Measurements from ENCODE around the gene AIP.

DNA sequence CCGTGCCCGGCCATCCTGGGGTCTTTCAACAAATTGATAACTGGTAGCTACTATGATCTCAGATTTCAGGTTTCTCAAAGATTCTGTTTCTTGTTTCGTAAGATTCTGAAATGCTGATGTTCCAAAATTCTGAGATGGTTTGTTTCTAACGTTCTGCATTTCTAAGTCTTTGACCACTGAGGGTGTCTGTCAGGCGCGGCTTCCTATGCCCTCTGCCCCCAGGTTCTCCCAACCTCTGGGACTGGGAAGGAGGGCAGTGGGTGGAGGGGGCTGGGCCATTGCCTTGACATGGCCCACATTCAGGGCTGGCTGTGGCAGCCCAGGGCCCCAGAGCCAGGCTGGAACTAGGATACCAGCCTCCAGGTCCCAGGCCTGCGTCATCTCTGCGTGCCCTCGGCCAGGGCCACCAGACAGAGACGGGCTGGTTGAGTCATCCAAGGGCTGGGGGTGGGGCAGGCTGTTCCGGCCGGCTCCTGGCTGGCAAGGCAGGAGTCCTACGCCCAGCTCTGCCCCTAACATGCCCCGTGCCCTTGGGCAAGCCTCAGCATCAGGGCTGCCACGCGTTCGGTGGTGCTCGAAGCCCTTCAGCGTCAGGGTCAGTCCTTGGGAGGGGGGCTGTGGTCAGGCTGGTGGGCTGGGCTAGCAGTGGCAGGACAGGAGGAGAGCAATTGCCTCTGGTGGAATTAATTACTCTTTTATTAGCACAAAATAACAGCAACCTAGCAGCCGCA lies 19.0 kb upstream of the AIP start:
- peak; percentile 16 for TF ChIP-seq FOS (IDR thresholded peaks at IDR 0.05; ENCODE audit: borderline replicate concordance, insufficient read depth, low read length)
- TF ChIP-seq, protein P1, sequence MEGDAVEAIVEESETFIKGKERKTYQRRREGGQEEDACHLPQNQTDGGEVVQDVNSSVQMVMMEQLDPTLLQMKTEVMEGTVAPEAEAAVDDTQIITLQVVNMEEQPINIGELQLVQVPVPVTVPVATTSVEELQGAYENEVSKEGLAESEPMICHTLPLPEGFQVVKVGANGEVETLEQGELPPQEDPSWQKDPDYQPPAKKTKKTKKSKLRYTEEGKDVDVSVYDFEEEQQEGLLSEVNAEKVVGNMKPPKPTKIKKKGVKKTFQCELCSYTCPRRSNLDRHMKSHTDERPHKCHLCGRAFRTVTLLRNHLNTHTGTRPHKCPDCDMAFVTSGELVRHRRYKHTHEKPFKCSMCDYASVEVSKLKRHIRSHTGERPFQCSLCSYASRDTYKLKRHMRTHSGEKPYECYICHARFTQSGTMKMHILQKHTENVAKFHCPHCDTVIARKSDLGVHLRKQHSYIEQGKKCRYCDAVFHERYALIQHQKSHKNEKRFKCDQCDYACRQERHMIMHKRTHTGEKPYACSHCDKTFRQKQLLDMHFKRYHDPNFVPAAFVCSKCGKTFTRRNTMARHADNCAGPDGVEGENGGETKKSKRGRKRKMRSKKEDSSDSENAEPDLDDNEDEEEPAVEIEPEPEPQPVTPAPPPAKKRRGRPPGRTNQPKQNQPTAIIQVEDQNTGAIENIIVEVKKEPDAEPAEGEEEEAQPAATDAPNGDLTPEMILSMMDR (IDR thresholded peaks at IDR 0.05; ENCODE audit: extremely low read depth in 1 of 2, insufficient read depth in 1 of 2, low read depth in 1 of 2, low read length in 2 of 2): no peak
- no peak for TF ChIP-seq POLR2A (IDR thresholded peaks at IDR 0.05; ENCODE audit: low read depth, low read length)
- TF ChIP-seq, protein P2, sequence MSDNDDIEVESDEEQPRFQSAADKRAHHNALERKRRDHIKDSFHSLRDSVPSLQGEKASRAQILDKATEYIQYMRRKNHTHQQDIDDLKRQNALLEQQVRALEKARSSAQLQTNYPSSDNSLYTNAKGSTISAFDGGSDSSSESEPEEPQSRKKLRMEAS (IDR thresholded peaks at IDR 0.05; ENCODE audit: insufficient read depth, insufficient read length): no peak

Data from endothelial cell of umbilical vein (primary cell).